ENCODE data around the gene ARL8B.

GRCh38 chr3:5134499-5134898 is 12.4 kb downstream of the ARL8B start:
- TF ChIP-seq KAT8 (IDR thresholded peaks at IDR 0.05; ENCODE audit: low read depth) (no peak), E4F1 (CRISPR knock-in tag; IDR thresholded peaks at IDR 0.05; ENCODE audit: borderline replicate concordance) (no peak), NFRKB (IDR thresholded peaks at IDR 0.05; ENCODE audit: low read depth) (no peak)

Data from K562 (cell line).